ENCODE measurements around the gene PHKG2. TPM values are rescaled to one million over a fixed set of nuclear protein-coding genes. Genes with fewer than 3 reads are reported as not detected.

The PHKG2 gene
- polyA plus RNA-seq, 2 of the 4 experiments (the other 2 are of a cell fraction): 28.0 to 37.3 TPM

DNA sequence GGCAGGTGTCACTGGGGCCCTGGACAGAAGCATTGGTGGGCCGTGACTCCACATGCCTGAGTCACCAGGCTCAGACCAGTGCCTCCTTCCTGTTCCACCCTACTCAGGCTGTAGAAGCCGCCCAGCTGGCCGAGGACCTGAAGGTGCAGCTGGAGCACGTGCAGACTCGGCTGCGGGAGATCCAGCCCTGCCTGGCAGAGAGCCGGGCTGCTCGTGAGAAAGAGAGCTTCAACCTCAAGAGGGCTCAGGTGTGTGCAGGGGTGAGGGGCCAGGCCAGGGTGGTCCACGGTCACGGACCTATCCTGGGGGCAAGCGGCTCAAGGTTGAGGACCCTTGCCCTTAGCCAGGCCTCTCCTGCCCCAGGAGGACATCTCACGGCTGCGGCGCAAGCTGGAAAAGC is 23.5 kb downstream of the PHKG2 start:
- no peak for DNase-seq (ENCODE audit: low read depth in 1 of 2, low spot score in 1 of 2)
- Histone ChIP-seq H3K4me3 (no peak overlapping the region), H3K4me1 (peaks cover 6% of the 10 kb centered on the region), H3K27ac (no peak overlapping the region), H3K9me3 (no peaks in the 10 kb centered on the region), H3K4me2 (no peak overlapping the region)
- 93% methylated on average over 14 of the region's 14 CpGs for WGBS (ENCODE audit: missing lambda C conversion rate)
- no peak for ATAC-seq
- FAIRE-seq: no peak
- ChIA-PET CTCF (interaction anchor here (1.8 kb wide), 1 partner anchor 130 kb away, joined by 4 read pairs; no protein-coding TSS in a partner anchor), POLR2A (interaction anchor here (0.9 to 1.4 kb wide), 2 partner anchors 24 to 43 kb away, joined by 3 to 4 read pairs; partner anchors contain the start of gene PHKG2)
- no peak for TF ChIP-seq RNF2 (IDR thresholded peaks at IDR 0.05; ENCODE audit: borderline replicate concordance, low read depth)

- CTCF ChIA-PET: interaction anchor here (1.2 to 2.2 kb wide), 2 partner anchors 9 to 168 kb away, joined by 4 to 18 read pairs; partner anchors contain the start of gene RNF40
- Histone ChIP-seq H3K27ac (no peak overlapping the region), H3K4me1 (peaks cover 11% of the 10 kb centered on the region), H3K4me2 (no peak overlapping the region), H3K9me3 (no peaks in the 10 kb centered on the region), H3K4me3 (no peak overlapping the region)
- ATAC-seq (no peak), DNase-seq (ENCODE audit: low read depth in 1 of 2, low spot score in 1 of 2) (no peak), FAIRE-seq (no peak)
- POLR2A ChIA-PET: interaction anchor here (1.1 to 3.0 kb wide), 2 partner anchors 26 to 32 kb away, joined by 3 to 10 read pairs; partner anchors contain the start of gene PHKG2
- TF ChIP-seq MAZ (IDR thresholded peaks at IDR 0.05; ENCODE audit: borderline replicate concordance, low read depth, low read length) (no peak), BCL3 (IDR thresholded peaks at IDR 0.05) (no peak), FOSB (CRISPR knock-in tag; IDR thresholded peaks at IDR 0.05) (no peak), CHD2 (IDR thresholded peaks at IDR 0.05; ENCODE audit: low read length, partially characterized antibody) (no peak)
- whole genome bisulfite sequencing (ENCODE audit: missing lambda C conversion rate): 97% methylated on average over 13 of the region's 14 CpGs
Observed at GRCh38 chr16:30773826-30774225, 25.6 kb downstream of the PHKG2 start.

- H3K27ac ChIP-seq: peak overlapping the region; percentile 91 to 99
- H3K4me1 ChIP-seq: peaks cover 11% of the 10 kb centered on the region
- no peak for FAIRE-seq
- CTCF ChIA-PET: interaction anchor here (0.7 to 2.2 kb wide), 4 partner anchors 10 to 168 kb away, joined by 3 to 18 read pairs (median 4); partner anchors contain the start of gene RNF40
- DNase-seq (ENCODE audit: low read depth in 1 of 2, low spot score in 1 of 2): no peak
- peak overlapping the region; percentile 74 for H3K4me2 ChIP-seq
- POLR2A ChIA-PET: interaction anchor here (0.6 to 3.0 kb wide), 12 partner anchors 8 to 168 kb away, joined by 3 to 10 read pairs (median 4); partner anchors contain the start of genes PHKG2 and ZNF629
- ATAC-seq: peak; percentile 20 to 23
- WGBS (ENCODE audit: missing lambda C conversion rate): 64% methylated on average over 8 of the region's 8 CpGs
- H3K4me3 ChIP-seq: peak overlapping the region; percentile 59
- H3K9me3 ChIP-seq: no peaks in the 10 kb centered on the region
- TF ChIP-seq CHD4 (IDR thresholded peaks at IDR 0.05; ENCODE audit: borderline replicate concordance) (no peak), MAZ (IDR thresholded peaks at IDR 0.05; ENCODE audit: borderline replicate concordance, low read depth, low read length) (no peak), FOSL2 (IDR thresholded peaks at IDR 0.05) (no peak), FOSL2 (CRISPR knock-in tag; IDR thresholded peaks at IDR 0.05) (no peak), PHF8 (IDR thresholded peaks at IDR 0.05; ENCODE audit: borderline replicate concordance, low read depth) (no peak), RAD21 (conservative IDR thresholded peaks at IDR 0.05 in 1 of 2, IDR thresholded peaks at IDR 0.05 in 1 of 2) (no peak), ZC3H11A (IDR thresholded peaks at IDR 0.05) (no peak), RFX5 (IDR thresholded peaks at IDR 0.05) (no peak), EHF (CRISPR knock-in tag; IDR thresholded peaks at IDR 0.05) (no peak)
Observed at GRCh38 chr16:30774367-30775130, 26.3 kb downstream of the PHKG2 start.

DNA sequence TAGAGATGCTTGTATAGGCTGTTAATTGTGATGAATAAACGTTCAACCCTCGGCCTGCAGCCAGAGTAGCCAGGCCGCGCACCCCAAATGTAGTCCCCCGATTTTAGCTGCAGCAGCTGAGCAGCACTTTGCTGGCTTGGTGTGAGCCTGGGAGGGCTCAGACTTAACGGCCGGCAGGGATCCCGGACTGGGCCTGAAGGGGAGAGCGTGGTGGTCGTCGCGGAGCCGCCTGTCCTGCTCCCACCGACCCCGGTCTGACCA is 26.8 kb downstream of the PHKG2 start:
- H3K4me3 ChIP-seq: peak overlapping the region; percentile 59
- FAIRE-seq: no peak
- CTCF ChIA-PET: interaction anchor here (0.7 to 2.2 kb wide), 3 partner anchors 10 to 127 kb away, joined by 3 to 18 read pairs (median 4); partner anchors contain the start of gene RNF40
- no peak for DNase-seq (ENCODE audit: low read depth in 1 of 2, low spot score in 1 of 2)
- H3K9me3 ChIP-seq: no peaks in the 10 kb centered on the region
- peak overlapping the region; percentile 91 to 99 for H3K27ac ChIP-seq
- H3K4me2 ChIP-seq: peak overlapping the region; percentile 74
- POLR2A ChIA-PET: interaction anchor here (0.6 to 3.0 kb wide), 11 partner anchors 8 to 167 kb away, joined by 3 to 10 read pairs (median 4); partner anchors contain the start of genes PHKG2 and ZNF629
- 19% methylated on average over 15 of the region's 15 CpGs for WGBS (ENCODE audit: missing lambda C conversion rate)
- no peak for TF ChIP-seq JUN (IDR thresholded peaks at IDR 0.05)
- TF ChIP-seq ZC3H11A (IDR thresholded peaks at IDR 0.05): no peak
- TF ChIP-seq RAD21 (conservative IDR thresholded peaks at IDR 0.05 in 1 of 2, IDR thresholded peaks at IDR 0.05 in 1 of 2): no peak
- no peak for TF ChIP-seq FOSB (CRISPR knock-in tag; IDR thresholded peaks at IDR 0.05)
- no peak for TF ChIP-seq BCL3 (IDR thresholded peaks at IDR 0.05)
- TF ChIP-seq TFCP2L1 (CRISPR knock-in tag; IDR thresholded peaks at IDR 0.05): no peak
- TF ChIP-seq SREBF2 (IDR thresholded peaks at IDR 0.05): no peak
- peaks cover 11% of the 10 kb centered on the region for H3K4me1 ChIP-seq
- ATAC-seq: peak in 1 of 2 experiments; percentile 7; a peak in 2 of 6 replicates

Measured in A549 (cell line).